Thyroid gland (tissue), 4 donors: Measurements from ENCODE around the gene BTBD9. TPM values are rescaled to one million over a fixed set of nuclear protein-coding genes. Genes with fewer than 3 reads are reported as not detected.
A peak's percentile ranks its signal among the peaks of the same experiment; 100 is the strongest.

Source experiments
- DNase-seq, 2 donors: peaks; one replicate each; pipeline ENCODE4 v3.0.0-alpha.2; 2019
- H3K27ac ChIP-seq, 3 donors: fragments of 200-600 bp; sonication (generic); 1 replicate in 2 of 3; 2 replicates in 1 of 3; pipeline ENCODE4 v1.5.1; 2016 to 2019; ENCODE audit warnings: mild to moderate bottlenecking in 1 of 3, moderate library complexity in 1 of 3
- H3K27me3 ChIP-seq: fragments of 200-600 bp; sonication (generic); one replicate; pipeline ENCODE4 v1.5.1; 2019
- H3K36me3 ChIP-seq, 2 donors: fragments of 200-600 bp; sonication (generic); one replicate each; pipeline ENCODE4 v1.5.1; 2016 to 2019
- H3K4me1 ChIP-seq, 2 donors: fragments of 200-600 bp; sonication (generic); one replicate each; pipeline ENCODE4 v1.5.1; 2017 to 2019
- H3K4me3 ChIP-seq, 3 donors: fragments of 200-600 bp; sonication (generic); replicated peaks in 1 of 3; 1 replicate in 2 of 3; 2 replicates in 1 of 3; pipeline ENCODE4 v1.5.1; 2016; ENCODE audit warnings: mild to moderate bottlenecking in 1 of 3
- H3K9me3 ChIP-seq: fragments of 200-600 bp; sonication (generic); one replicate; pipeline ENCODE4 v1.5.1; 2017
- CTCF ChIP-seq, 6 experiments: fragments of 200-600 bp in 3 of 6; fragments of 450-650 bp in 3 of 6; sonication (generic) in 3 of 6; IDR thresholded peaks; one replicate each; pipeline ENCODE4 v1.5.1; 2016 to 2019; ENCODE audit warnings: antibody characterized with exemption in 6 of 6, mild to moderate bottlenecking in 2 of 6, inconsistent platforms in 1 of 6, moderate library complexity in 1 of 6
- POLR2A ChIP-seq, 2 donors: fragments of 450-650 bp; IDR thresholded peaks; one replicate each; pipeline ENCODE4 v1.6.1; 2017; ENCODE audit warnings: antibody characterized with exemption in 2 of 2, mild to moderate bottlenecking in 2 of 2, moderate library complexity in 1 of 2
- WGBS, 2 donors: methylation state at CpG; one replicate each; pipeline ENCODE4 v1.1.5; 2017; 5-methylcytosine and 5-hydroxymethylcytosine counted together
- intact Hi-C: fragments of 100-400 bp; cut with DNase I; formaldehyde crosslinking; loops from one replicate; pipeline ENCODE4 v1.15.1; 2023
- total RNA-seq, 4 donors: library from RNA; depleted of rRNA; stranded (reverse); fragments of >200 nt; gene quantifications; one replicate each; pipeline ENCODE4 v1.2.3, GENCODE V29; 2016

BTBD9 gene
- total RNA-seq, 4 donors from 2014 or later, result 17.3 to 32.0 (median 27.4) TPM

GRCh38 chr6:38352636-38353035 lies 287.1 kb downstream of the BTBD9 start:
- TF ChIP-seq POLR2A (IDR thresholded peaks at IDR 0.05) (no peak), CTCF (IDR thresholded peaks at IDR 0.05) (no peak)
- Histone ChIP-seq H3K4me1 (peaks cover 7 to 15% of the 10 kb centered on the region in 2 donors), H3K36me3 (no peaks in the 10 kb centered on the region), H3K4me3 (no peak overlapping the region), H3K27ac (no peak overlapping the region), H3K9me3 (no peaks in the 10 kb centered on the region), H3K27me3 (no peaks in the 10 kb centered on the region)
- intact Hi-C loops, result no loop called here
- DNase-seq, result no peak
- 95 to 100% methylated on average over 1 of the region's 1 CpG for WGBS, 2 donors

- H3K9me3 ChIP-seq, result no peaks in the 10 kb centered on the region
- no peak overlapping the region for H3K4me3 ChIP-seq
- peak; percentile 6 to 8 for DNase-seq
- no peak overlapping the region for H3K27ac ChIP-seq
- no peaks in the 10 kb centered on the region for H3K36me3 ChIP-seq
- TF ChIP-seq CTCF (IDR thresholded peaks at IDR 0.05) (no peak), POLR2A (IDR thresholded peaks at IDR 0.05) (no peak)
- H3K27me3 ChIP-seq, result no peaks in the 10 kb centered on the region
- intact Hi-C loops, result no loop called here
- H3K4me1 ChIP-seq, result peaks cover 7 to 15% of the 10 kb centered on the region in 2 donors
Observed at GRCh38 chr6:38350942-38351341, 288.8 kb downstream of the BTBD9 start.

- 93% methylated on average over 4 of the region's 4 CpGs for WGBS, 2 donors
- H3K36me3 ChIP-seq, result no peaks in the 10 kb centered on the region
- no peak for TF ChIP-seq CTCF (IDR thresholded peaks at IDR 0.05)
- no peak for TF ChIP-seq POLR2A (IDR thresholded peaks at IDR 0.05)
Observed at GRCh38 chr6:38350220-38350619, 289.5 kb downstream of the BTBD9 start.

GRCh38 chr6:38349795-38350194 lies 289.9 kb downstream of the BTBD9 start:
- no peak overlapping the region for H3K4me3 ChIP-seq
- no peak overlapping the region for H3K27ac ChIP-seq
- WGBS, 2 donors, result 89 to 95% methylated on average over 3 of the region's 3 CpGs
- H3K36me3 ChIP-seq, result no peaks in the 10 kb centered on the region
- peaks cover 7% of the 10 kb centered on the region in 2 donors for H3K4me1 ChIP-seq
- no peaks in the 10 kb centered on the region for H3K27me3 ChIP-seq
- intact Hi-C loops, result no loop called here
- DNase-seq, result no peak
- H3K9me3 ChIP-seq, result no peaks in the 10 kb centered on the region
- TF ChIP-seq CTCF (IDR thresholded peaks at IDR 0.05) (no peak), POLR2A (IDR thresholded peaks at IDR 0.05) (no peak)

More at GRCh38 chr6:38350220-38350619, 289.5 kb downstream of the BTBD9 start:
- no peaks in the 10 kb centered on the region for H3K27me3 ChIP-seq
- no peak for DNase-seq
- peaks cover 7 to 9% of the 10 kb centered on the region in 2 donors for H3K4me1 ChIP-seq
- no peaks in the 10 kb centered on the region for H3K9me3 ChIP-seq
- no peak overlapping the region for H3K4me3 ChIP-seq
- H3K27ac ChIP-seq, result no peak overlapping the region
- intact Hi-C loops, result no loop called here

GRCh38 chr6:38349221-38349620 lies 290.5 kb downstream of the BTBD9 start:
- no peak overlapping the region for H3K27ac ChIP-seq

More at GRCh38 chr6:38349221-38349620, 290.5 kb downstream of the BTBD9 start:
- no peak for DNase-seq
- H3K9me3 ChIP-seq, result no peaks in the 10 kb centered on the region
- H3K27me3 ChIP-seq, result no peaks in the 10 kb centered on the region
- peaks cover 7% of the 10 kb centered on the region in 2 donors for H3K4me1 ChIP-seq
- WGBS, 2 donors, result 94 to 97% methylated on average over 2 of the region's 2 CpGs
- intact Hi-C loops, result no loop called here
- H3K4me3 ChIP-seq, result no peak overlapping the region
- no peaks in the 10 kb centered on the region for H3K36me3 ChIP-seq
- no peak for TF ChIP-seq CTCF (IDR thresholded peaks at IDR 0.05)
- no peak for TF ChIP-seq POLR2A (IDR thresholded peaks at IDR 0.05)
